Prostate gland (tissue), 2 donors: ENCODE results near the gene POLG2.

Source experiments
- POLR2A ChIP-seq: fragments of 450-650 bp; IDR thresholded peaks from one replicate; pipeline ENCODE4 v1.6.1; 2016; ENCODE audit warnings: antibody characterized with exemption, mild to moderate bottlenecking
- POLR2AphosphoS5 ChIP-seq: sonication (generic); formaldehyde crosslinking; IDR thresholded peaks from one replicate; pipeline ENCODE4 v1.6.1; 2017; ENCODE audit warnings: antibody characterized with exemption
- TF ChIP-seq, protein P1 (sequence below), 4 experiments: fragments of 200-600 bp in 2 of 4; fragments of 450-650 bp in 2 of 4; sonication (generic) in 2 of 4; IDR thresholded peaks; 1 replicate in 3 of 4; 2 replicates in 1 of 4; pipeline ENCODE4 v1.5.1; 2016 to 2019; ENCODE audit warnings: antibody characterized with exemption in 4 of 4, mild to moderate bottlenecking in 2 of 4, moderate library complexity in 2 of 4

DNA sequence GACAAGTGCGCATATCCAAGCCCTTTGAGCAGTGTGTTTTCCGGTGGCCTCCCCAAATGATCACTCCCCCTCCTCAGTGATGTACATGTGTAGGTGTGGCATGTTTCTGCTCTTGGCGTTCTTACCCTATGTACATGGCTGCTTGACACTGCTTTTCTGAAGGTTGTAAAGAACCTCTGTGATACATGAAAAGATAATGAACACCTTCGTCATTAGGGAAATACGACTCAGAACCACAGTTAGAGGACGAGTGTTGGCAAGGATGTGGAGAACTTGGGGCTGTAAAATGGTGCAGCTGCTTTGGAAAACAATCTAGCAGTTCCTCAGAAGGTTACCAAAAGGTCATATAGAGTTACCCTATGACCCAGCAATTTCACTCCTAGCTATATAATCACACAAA lies 38.5 kb upstream of the POLG2 start:
- TF ChIP-seq, protein P1, sequence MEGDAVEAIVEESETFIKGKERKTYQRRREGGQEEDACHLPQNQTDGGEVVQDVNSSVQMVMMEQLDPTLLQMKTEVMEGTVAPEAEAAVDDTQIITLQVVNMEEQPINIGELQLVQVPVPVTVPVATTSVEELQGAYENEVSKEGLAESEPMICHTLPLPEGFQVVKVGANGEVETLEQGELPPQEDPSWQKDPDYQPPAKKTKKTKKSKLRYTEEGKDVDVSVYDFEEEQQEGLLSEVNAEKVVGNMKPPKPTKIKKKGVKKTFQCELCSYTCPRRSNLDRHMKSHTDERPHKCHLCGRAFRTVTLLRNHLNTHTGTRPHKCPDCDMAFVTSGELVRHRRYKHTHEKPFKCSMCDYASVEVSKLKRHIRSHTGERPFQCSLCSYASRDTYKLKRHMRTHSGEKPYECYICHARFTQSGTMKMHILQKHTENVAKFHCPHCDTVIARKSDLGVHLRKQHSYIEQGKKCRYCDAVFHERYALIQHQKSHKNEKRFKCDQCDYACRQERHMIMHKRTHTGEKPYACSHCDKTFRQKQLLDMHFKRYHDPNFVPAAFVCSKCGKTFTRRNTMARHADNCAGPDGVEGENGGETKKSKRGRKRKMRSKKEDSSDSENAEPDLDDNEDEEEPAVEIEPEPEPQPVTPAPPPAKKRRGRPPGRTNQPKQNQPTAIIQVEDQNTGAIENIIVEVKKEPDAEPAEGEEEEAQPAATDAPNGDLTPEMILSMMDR (IDR thresholded peaks at IDR 0.05): no peak
- no peak for TF ChIP-seq POLR2AphosphoS5
- no peak for TF ChIP-seq POLR2A
